Neural cell (in vitro differentiated cells): ENCODE results near the gene C16orf96.

Experiments
- CTCF ChIP-seq: fragments of 450-650 bp; IDR thresholded peaks from 2 replicates; pipeline ENCODE4 v1.5.1; 2014; ENCODE audit warnings: antibody characterized with exemption, mild to moderate bottlenecking, moderate library complexity; ENCODE audit not compliant: poor library complexity, severe bottlenecking
- EP300 ChIP-seq: fragments of 450-650 bp; conservative IDR thresholded peaks from 2 replicates; pipeline ENCODE4 v1.6.1; 2014; ENCODE audit warnings: antibody characterized with exemption, mild to moderate bottlenecking, moderate library complexity; ENCODE audit not compliant: poor library complexity, severe bottlenecking
- EZH2 ChIP-seq: fragments of 200-600, 300-800 bp; shearing (Covaris generic), sonication (generic); IDR thresholded peaks from 2 replicates; pipeline ENCODE4 v1.6.1; 2014; ENCODE audit warnings: antibody characterized with exemption, low read length, borderline replicate concordance, mild to moderate bottlenecking; ENCODE audit not compliant: insufficient read depth, poor library complexity, severe bottlenecking
- MXI1 ChIP-seq: fragments of 450-650 bp; conservative IDR thresholded peaks from 2 replicates; pipeline ENCODE4 v1.6.1; 2014; ENCODE audit warnings: antibody characterized with exemption, mild to moderate bottlenecking; ENCODE audit not compliant: poor library complexity, severe bottlenecking
- POLR2AphosphoS5 ChIP-seq: IDR thresholded peaks from 2 replicates; pipeline ENCODE4 v1.6.1; 2012
- TAF1 ChIP-seq: IDR thresholded peaks from 2 replicates; pipeline ENCODE4 v1.6.1; 2012; ENCODE audit warnings: low read depth

- TF ChIP-seq EP300: no peak
- no peak for TF ChIP-seq EZH2
- no peak for TF ChIP-seq TAF1
- no peak for TF ChIP-seq CTCF
- no peak for TF ChIP-seq MXI1
- no peak for TF ChIP-seq POLR2AphosphoS5
Measured at GRCh38 chr16:4591191-4591590, 35.1 kb downstream of the C16orf96 start.
